Endothelial cell (in vitro differentiated cells): Measurements from ENCODE around the gene C2. TPM values are rescaled to one million over a fixed set of nuclear protein-coding genes. Genes with fewer than 3 reads are reported as not detected.
A peak's percentile ranks its signal among the peaks of the same experiment; 100 is the strongest.

Experiments
- DNase-seq: peaks from one replicate; pipeline ENCODE4 v3.0.0; 2021; ENCODE audit warnings: low spot score
- H3K27ac Mint-ChIP-seq: one replicate; pipeline ENCODE4 v1.8.0; 2021; ENCODE audit warnings: mixed read lengths, inconsistent platforms; ENCODE audit not compliant: unreplicated experiment
- H3K27me3 Mint-ChIP-seq: one replicate; pipeline ENCODE4 v1.8.0; 2021; ENCODE audit warnings: mild to moderate bottlenecking, moderate library complexity, mixed read lengths, inconsistent platforms; ENCODE audit not compliant: unreplicated experiment
- H3K36me3 Mint-ChIP-seq: one replicate; pipeline ENCODE4 v1.8.0; 2021; ENCODE audit warnings: mild to moderate bottlenecking, low read depth, mixed read lengths, inconsistent platforms; ENCODE audit not compliant: unreplicated experiment
- H3K4me1 Mint-ChIP-seq: one replicate; pipeline ENCODE4 v1.8.0; 2021; ENCODE audit warnings: mild to moderate bottlenecking, mixed read lengths, inconsistent platforms; ENCODE audit not compliant: unreplicated experiment
- H3K4me3 Mint-ChIP-seq: one replicate; pipeline ENCODE4 v1.8.0; 2021; ENCODE audit warnings: mild to moderate bottlenecking, mixed read lengths, inconsistent platforms; ENCODE audit not compliant: unreplicated experiment
- H3K9me3 Mint-ChIP-seq: one replicate; pipeline ENCODE4 v1.8.0; 2021; ENCODE audit warnings: mixed read lengths, inconsistent platforms; ENCODE audit not compliant: unreplicated experiment
- CTCF ChIP-seq: fragments of 200-600 bp; sonication (generic); IDR thresholded peaks from one replicate; pipeline ENCODE4 v1.5.0; 2021; ENCODE audit warnings: antibody characterized with exemption; ENCODE audit not compliant: unreplicated experiment
- total RNA-seq: library from RNA; stranded (reverse); fragmentation: NEBNext Ultra II Directional; extraction: Animal tissue kit (Norgen Biotek cat#: 25700); gene quantifications from one replicate; pipeline ENCODE4 v1.2.1, GENCODE V29; 2021; ENCODE audit not compliant: unreplicated experiment

Gene C2
- total RNA-seq, 1 donor from 2014 or later, result 0.82 TPM

GRCh38 chr6:31952140-31952805 is 24.8 kb downstream of the C2 start:
- Mint-ChIP-seq H3K27me3 (peaks cover 15% of the 10 kb centered on the region), H3K9me3 (no peaks in the 10 kb centered on the region), H3K27ac (peak overlapping the region; percentile 48), H3K4me1 (peaks cover 2% of the 10 kb centered on the region), H3K4me3 (no peak overlapping the region), H3K36me3 (peaks cover 33% of the 10 kb centered on the region)
- peak; percentile 47 for TF ChIP-seq CTCF
- peak; percentile 63 for DNase-seq

- H3K36me3 Mint-ChIP-seq, result peaks cover 33% of the 10 kb centered on the region
- peak overlapping the region; percentile 5 for H3K4me3 Mint-ChIP-seq
- H3K4me1 Mint-ChIP-seq, result peaks cover 3% of the 10 kb centered on the region
- TF ChIP-seq CTCF, result no peak
- no peaks in the 10 kb centered on the region for H3K9me3 Mint-ChIP-seq
- peaks cover 9% of the 10 kb centered on the region for H3K27me3 Mint-ChIP-seq
- peak overlapping the region; percentile 48 for H3K27ac Mint-ChIP-seq
- no peak for DNase-seq
Measured at GRCh38 chr6:31952890-31953289, 25.4 kb downstream of the C2 start.

GRCh38 chr6:31954511-31954910 is 27.0 kb downstream of the C2 start:
- Mint-ChIP-seq H3K27ac (no peak overlapping the region), H3K27me3 (peaks cover 11% of the 10 kb centered on the region), H3K9me3 (no peaks in the 10 kb centered on the region), H3K4me1 (peaks cover 10% of the 10 kb centered on the region), H3K4me3 (no peak overlapping the region), H3K36me3 (peaks cover 33% of the 10 kb centered on the region)
- no peak for DNase-seq
- no peak for TF ChIP-seq CTCF

- no peaks in the 10 kb centered on the region for H3K9me3 Mint-ChIP-seq
- H3K27ac Mint-ChIP-seq, result no peak overlapping the region
- H3K4me3 Mint-ChIP-seq, result no peak overlapping the region
- no peak for TF ChIP-seq CTCF
- no peak for DNase-seq
- peaks cover 30% of the 10 kb centered on the region for H3K36me3 Mint-ChIP-seq
- H3K4me1 Mint-ChIP-seq, result peaks cover 14% of the 10 kb centered on the region
- H3K27me3 Mint-ChIP-seq, result peaks cover 8% of the 10 kb centered on the region
Measured at GRCh38 chr6:31956796-31957195, 29.3 kb downstream of the C2 start.

- TF ChIP-seq CTCF, result no peak
- Mint-ChIP-seq H3K27ac (peak overlapping the region; percentile 96), H3K9me3 (no peaks in the 10 kb centered on the region), H3K4me3 (peak overlapping the region; percentile 98), H3K27me3 (peaks cover 12% of the 10 kb centered on the region), H3K4me1 (peaks cover 14% of the 10 kb centered on the region), H3K36me3 (peaks cover 36% of the 10 kb centered on the region)
- DNase-seq, result no peak
Measured at GRCh38 chr6:31958412-31958740, 30.9 kb downstream of the C2 start.
